Stimulated activated CD4-positive, alpha-beta T cell treated with anti-CD3 and anti-CD28 coated beads, Interleukin-1b, Interleukin-23, amount 100 ng/mL, for 4 hours (primary cell): ENCODE data around the gene CUL4A.
"Not testable (repeated sequence)": the region's sequence is repeated elsewhere in the genome, so short reads cannot be mapped to it uniquely, and the experiment has no call there.

Source experiments
- DNase-seq, 2 donors: peaks; one replicate each; pipeline ENCODE4 v3.0.0-alpha.2; 2020; ENCODE audit warnings: low read depth in 2 of 2

The CUL4A gene

DNA sequence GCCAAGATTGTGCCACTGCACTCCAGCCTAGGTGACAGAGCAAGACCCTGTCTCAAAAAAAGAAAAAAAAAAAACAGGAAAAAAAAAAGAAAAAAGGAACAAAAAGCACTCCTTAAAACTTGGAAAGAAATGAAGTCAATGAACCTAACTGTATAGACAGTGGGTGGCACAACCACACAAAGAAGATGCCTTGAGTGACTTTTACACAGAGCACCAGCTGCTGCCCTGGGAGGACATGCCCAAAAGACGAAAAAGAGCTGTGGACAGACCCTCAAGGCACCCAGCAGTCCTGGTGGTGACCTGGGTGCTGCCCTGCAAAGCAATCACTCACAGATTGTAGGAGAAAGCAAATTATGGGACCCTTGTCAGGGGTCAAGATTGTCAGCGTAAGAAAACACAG is 81.7 kb downstream of the CUL4A start:
- DNase-seq = no peak

DNA sequence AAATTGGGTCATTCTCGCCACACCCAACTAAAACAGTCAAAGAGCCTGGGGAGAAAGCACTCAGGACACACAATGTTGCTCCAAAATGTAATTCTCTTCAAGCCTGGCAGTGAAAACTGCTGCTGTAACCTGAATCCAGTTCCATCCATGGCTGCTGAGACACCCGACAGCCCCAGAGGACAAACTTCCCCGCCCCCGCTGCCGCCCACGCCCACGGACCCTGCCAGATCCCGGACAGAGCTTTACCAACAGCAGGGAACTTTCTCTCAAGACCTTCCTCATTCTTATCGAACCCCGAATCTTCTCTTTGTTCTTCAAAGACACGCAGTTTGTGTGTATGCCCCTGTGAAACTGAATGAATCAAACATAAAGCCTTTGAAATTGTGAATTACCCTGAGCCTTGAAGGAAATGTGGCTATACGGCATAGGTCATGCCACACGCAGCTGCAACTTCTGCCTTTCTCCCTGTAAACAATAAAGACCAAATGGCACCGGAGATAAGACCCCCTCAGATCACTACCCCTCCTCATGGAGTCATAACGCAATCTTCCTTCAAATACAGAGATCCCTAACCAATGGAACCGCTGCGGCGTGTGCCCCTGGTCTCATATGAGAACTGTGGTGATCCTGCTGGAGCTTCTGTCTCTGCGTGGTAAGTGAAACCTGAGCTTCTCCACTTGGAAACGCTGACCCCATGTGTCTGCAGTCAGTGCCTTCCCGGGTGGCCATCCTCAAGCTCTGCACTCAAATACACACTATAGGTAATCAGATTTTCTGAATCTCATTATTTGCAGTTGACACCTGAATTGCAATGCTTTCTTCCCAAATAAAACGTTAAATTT is 82.8 kb downstream of the CUL4A start:
- peak in 1 of 2 donors; percentile 23 for DNase-seq

DNA sequence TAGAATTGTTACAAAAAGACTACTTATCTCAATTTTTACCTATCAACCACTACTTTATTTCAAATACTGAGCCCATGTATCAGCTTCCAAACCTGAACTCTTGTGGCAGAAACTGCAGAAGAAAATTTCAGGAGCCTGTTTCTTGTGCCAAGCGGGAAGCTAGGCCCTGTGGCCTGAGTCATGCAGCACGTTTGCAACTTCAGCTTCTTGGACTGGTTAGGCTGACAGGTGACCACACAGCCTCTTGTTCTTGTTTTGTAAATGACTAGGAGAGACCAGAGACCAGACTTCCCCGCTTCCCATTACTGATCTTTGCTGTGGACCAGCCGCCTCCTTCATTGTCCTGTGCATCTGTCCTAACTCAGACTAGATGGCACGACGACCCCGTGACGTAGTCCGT is 84.3 kb downstream of the CUL4A start:
- DNase-seq = no peak

DNA sequence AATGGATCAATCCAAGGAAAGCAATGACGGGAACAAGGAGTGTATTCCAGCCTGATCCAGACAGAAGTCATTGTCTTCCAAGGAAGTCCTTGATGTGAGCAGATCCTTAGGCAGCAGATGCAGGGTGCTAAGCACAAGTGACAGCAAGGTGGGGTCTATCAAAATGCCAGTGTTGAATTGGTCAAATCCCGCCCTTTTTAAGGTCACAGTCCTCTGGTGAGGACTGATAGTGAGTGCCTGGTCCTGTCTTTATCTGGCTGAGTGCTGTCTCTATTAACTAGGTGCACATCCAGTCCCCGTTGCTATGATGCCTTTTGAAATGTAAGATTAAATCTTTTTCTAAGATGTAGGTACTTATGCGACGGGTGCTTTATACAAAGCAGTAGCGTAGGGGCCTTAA is 86.4 kb downstream of the CUL4A start:
- DNase-seq = no peak

DNA sequence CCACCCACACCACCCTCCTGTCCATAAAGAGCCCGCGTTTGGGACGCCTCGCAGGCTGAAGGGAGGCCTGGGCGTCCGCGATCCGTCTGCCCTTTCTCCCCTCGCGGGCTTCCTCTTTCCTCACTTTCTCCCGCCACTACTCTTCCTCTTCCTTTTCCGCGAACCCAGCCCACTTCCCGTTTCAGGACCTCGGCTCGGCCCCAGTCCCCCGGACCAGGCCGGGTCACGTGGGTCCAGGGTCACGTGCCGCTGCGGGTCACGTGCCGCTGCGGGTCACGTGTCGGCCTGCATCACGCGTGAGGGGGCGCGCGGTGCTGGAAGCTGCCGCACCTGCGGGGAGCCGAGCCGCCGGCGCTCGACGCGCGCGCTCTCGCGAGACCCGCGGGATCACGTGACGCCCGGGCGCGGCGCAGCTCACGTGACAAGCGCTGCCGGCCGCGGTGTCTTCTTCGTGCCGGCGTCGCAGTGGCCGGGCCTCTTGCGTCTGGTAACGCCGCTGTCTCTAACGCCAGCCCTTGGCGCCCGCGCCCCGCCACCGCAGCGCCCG is 87.5 kb downstream of the CUL4A start, which contains the start of gene LAMP1:
TSS of gene LAMP1 (plus strand) at position 417 of the 547 bp plus-strand sequence. CDS start 196 bp downstream, outside the sequence.
- DNase-seq = peak; percentile 98 to 100

DNA sequence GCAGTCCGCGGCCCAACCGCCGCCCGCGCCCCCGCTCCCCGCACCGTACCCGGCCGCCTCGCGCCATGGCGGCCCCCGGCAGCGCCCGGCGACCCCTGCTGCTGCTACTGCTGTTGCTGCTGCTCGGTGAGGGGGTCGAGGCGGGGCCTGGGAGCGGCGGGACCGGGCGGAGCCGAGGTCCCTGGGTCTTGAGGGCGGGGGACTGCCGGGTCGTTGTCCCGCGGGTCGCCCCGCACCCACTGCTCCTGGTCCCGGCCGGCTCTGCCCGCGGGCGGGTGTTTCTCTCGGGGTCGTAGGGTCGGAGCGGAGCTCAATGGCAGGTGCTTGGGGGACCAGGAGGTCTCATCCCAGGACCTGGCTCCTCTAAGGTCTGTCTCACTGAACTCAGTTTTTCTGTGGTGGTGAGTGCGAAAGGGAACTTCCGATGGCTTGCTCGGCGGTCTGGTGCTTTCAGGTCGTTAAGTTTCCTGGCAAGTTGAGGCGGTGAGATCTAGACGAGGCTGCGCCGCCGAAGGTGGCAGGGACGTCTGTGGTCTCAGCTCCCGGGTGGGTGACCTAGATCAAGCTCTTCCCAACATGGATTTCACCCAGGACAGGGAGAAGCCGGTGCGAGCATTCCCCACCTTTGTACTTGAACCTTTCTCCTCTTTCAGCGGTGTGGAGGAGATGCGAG is 88.1 kb downstream of the CUL4A start:
- DNase-seq = peak in 1 of 2 donors; percentile 24

DNA sequence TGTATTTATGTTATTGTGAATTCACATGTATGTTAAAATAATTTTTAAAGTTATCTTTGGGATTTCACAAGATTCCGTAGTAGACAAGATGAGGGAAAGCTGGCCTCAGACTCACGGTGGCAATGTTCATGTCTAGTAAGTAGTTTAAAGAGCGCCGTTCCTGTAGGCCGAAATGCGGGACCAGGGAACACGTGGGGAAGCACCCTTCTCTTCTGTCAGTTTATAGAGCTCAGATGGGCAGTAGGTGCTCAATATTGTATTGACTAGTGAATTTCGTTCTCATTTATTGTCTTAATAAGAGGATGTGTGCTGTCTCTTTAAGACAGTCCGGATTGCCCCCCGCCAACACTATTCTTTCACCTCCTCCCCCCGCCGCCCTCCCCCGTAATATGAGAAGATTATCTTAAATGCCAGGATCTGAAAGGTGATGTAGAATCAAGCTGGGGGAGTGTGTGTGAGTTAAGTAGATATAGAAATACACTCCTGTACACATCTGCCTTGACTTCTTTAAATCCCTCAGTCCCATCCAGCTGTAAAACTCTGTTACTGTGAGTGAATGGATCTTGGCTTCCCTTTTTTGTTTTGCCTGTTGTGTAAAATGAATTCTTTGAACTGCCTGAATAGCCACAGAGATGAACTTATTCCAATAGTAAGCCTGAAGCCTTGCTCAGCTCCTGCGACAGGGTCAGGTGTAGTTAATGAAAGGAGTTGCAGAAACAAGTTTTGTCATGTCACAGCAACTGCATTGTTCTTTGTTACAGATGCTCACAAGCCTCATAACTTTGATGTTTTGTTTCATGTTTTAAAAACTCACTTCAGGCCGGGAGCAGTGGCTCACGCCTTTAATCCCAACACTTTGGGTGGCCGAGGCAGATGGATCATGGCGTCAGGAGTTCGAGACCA is 88.9 kb downstream of the CUL4A start:
- no peak for DNase-seq

DNA sequence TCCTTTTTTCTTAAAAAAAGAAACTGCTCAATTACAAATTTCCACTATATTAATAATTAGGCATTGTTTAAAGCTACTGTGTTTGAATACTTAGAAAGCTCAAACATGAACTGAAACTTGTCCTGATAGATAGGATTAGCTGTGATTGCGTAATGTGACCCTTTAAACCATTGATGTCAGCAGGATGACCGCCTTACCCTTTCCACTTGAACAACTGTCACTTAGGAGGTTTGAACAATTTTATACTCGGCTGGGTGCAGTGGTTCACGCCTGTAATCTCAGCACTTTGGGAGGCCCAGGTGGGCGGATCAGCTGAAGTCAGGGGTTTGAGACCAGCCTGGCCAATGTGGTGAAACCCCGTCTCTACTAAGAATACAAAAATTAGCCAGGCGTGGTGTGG is 90.5 kb downstream of the CUL4A start:
- no peak for DNase-seq

DNA sequence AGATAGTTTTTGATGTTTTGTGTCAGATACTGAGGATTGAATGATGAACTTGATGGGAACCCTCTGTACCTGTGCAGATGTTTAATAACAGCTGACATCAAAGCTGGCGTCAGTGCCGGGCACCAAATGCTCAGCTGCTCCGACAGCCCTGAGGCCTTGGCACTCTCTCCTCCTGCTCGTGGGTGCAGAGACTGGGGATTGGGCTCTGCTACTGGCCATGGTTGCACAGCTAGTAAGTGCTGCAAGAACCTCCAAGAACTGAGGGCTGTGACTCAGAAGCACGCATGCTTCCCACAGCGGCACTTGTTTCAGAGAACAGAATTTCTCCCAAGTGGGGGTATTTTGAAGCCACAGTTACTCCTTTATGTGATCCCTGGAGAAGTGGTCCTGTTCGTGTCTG is 93.6 kb downstream of the CUL4A start:
- no peak for DNase-seq

DNA sequence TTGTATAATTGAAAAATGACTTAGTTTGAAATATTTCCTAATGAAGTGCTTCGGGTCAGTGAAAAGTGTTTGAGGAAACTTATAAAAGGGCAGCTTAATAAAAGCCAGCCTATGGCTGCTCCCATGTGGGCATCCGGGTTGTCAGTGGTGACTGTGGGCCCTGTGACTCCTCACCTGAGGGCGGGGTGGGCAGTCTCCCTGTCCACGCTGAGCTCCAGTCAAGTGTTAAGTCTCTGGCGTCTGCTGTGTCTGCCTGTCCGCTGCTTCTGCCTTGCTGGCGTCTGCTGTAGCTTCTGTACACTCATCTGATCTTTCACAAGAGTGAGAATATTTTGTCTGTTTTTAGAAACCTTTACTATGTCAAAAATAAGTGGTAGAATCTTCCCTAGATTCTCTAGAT is 94.7 kb downstream of the CUL4A start:
- no peak for DNase-seq

DNA sequence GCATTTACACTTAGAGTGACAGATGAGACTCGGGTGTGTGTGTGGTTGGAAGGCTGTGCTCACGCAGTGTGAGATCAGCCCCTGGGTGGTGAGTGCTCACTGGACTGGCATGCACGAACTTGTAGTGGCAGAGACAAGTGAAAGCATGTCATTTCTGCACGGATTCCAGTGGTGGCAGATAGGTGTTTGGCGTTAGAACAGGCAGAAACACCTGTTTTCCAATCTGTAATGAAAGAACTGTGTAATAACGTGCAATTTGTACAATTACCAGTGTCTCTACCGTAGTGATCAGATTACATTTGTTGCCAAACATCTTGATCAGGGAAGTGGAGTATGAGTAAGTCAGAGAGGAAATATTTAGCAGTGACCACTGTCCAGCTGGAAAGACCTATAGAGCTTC is 95.8 kb downstream of the CUL4A start:
- DNase-seq = no peak

DNA sequence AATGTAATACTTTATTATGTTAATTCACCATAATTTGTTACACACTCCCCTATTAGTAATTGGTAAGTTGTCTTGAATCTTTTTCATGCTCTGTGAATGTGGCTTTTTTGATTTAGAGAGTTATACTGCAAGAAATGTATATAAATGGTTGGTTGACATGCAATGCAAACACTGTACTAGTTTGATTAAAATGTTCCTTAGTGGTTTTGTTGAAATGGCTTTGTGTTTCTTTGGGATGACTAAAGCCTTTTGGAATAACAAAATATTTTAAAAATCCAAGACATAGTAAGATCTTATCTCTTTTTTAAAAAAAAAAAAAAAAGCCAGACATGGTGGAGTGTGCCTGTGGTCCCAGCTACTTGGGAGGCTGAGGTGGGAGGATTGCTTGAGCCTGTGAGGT is 98.1 kb downstream of the CUL4A start:
- DNase-seq = no peak

DNA sequence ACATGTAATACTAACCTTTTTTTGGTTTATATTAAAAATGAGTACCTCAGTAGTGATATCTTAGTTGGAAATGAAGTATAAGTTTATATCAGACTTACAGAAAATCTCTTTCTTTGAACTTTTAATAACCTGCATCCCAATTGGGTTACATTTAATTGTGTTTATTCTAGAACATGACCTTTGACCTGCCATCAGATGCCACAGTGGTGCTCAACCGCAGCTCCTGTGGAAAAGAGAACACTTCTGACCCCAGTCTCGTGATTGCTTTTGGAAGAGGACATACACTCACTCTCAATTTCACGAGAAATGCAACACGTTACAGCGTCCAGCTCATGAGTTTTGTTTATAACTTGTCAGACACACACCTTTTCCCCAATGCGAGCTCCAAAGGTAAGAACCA is 100.1 kb downstream of the CUL4A start:
- no peak for DNase-seq

DNA sequence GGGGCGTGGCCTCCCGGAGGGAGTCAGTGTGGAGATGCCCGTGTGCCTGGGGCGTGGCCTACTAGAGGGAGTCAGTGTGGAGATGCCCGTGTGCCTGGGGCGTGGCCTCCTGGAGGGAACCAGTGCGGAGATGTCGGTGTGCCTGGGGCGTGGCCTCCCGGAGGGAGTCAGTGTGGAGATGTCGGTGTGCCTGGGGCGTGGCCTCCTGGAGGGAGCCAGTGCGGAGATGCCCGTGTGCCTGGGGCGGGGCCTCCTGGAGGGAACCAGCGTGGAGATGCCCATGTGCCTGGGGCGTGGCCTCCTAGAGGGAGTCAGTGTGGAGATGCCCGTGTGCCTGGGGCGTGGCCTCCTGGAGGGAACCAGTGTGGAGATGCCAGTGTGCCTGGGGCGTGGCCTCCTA is 104.7 kb downstream of the CUL4A start:
- DNase-seq = not testable (repeated sequence)

DNA sequence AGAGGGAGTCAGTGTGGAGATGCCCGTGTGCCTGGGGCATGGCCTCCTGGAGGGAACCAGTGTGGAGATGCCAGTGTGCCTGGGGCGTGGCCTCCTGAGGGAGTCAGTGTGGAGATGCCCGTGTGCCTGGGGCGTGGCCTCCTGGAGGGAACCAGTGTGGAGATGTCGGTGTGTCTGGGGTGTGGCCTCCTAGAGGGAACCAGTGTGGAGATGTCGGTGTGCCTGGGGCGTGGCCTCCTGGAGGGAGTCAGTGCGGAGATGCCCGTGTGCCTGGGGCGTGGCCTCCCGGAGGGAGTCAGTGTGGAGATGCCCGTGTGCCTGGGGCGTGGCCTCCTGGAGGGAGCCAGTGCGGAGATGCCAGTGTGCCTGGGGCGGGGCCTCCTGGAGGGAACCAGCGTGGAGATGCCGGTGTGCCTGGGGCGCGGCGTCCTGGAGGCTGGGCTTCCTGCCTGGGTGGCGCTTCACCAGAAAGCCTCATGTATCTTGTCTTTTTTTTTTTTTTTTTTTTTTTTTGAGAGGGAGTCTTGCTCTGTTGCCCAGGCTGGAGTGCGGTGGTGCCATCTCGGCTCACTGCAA is 105.6 kb downstream of the CUL4A start:
- not testable (repeated sequence) for DNase-seq

DNA sequence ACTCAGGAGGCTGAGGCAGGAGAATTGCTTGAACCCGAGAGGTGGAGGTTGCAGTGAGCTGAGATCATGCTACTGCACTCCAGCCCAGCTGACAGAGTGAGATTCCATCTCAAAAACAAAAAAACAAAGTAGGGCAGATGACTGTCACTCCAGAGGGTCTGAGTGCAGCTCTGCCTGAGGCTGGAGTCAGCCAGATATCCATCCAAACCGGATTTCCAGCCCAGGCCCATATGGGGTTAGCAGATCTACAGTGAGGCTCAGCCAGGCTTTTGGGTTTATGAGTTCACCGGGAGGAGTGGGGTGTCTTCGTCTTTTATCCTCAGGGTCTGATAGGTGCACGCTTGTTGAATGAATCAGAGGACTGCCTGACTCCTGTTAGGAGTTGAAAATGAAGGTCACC is 106.6 kb downstream of the CUL4A start:
- no peak for DNase-seq
